Measurements from ENCODE around the gene ACP5.
A peak's percentile ranks its signal among the peaks of the same experiment; 100 is the strongest.
"Not testable (repeated sequence)": the region's sequence is repeated elsewhere in the genome, so short reads cannot be mapped to it uniquely, and the experiment has no call there.

The ACP5 gene

GRCh38 chr19:11577451-11578257 is at the start of gene ACP5:
Gene ACP5, minus strand, starts transcription at chr19:11577645. Its CDS starts 328 bp downstream, at chr19:11577317.
- no peak for DNase-seq (ENCODE audit: low spot score)

DNA sequence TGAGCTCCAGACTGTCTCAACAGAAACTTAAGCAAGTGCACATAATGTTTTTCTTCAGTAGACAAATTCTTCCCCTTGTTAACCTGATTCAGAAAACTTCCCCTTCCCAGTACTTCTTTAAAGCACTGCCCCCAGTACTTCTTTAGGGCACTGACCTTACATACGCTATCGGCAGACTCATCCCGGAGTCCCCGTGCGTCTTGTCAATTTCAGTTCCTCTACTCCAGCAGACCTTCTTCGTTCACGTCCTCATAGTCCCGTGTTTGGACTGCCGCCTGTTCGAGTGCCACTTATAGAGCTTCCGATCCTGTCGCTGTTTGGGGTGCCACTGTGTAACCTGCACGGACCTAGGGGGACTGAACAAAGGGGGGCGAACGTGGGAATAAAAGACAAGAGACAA is 48.8 kb upstream of the ACP5 start:
- no peak for DNase-seq (ENCODE audit: low spot score)

GRCh38 chr19:11624069-11624463 is 46.6 kb upstream of the ACP5 start:
- peak; percentile 45 for DNase-seq (ENCODE audit: low spot score)

DNA sequence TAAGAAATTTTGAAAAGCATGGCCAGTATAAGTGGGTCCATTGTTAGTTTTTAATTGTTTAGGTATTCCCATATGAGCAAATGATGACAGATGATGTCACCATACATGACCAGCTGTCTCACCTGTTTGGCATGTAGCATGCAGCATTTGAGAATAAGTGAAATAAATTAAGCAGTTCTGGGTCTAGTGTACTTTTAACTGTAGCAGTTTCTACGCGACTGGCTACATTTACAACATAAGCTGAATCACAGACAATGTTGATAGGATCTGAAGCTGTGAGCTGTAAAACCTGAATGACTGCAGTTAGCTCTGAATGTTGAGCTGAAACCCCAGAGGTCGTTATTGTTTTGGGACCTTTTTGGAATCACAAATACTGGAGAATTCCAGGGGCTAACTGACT is 45.0 kb upstream of the ACP5 start:
- DNase-seq (ENCODE audit: low spot score), result not testable (repeated sequence)

GRCh38 chr19:11620553-11620952 is 43.1 kb upstream of the ACP5 start:
- no peak for DNase-seq (ENCODE audit: low spot score)

DNA sequence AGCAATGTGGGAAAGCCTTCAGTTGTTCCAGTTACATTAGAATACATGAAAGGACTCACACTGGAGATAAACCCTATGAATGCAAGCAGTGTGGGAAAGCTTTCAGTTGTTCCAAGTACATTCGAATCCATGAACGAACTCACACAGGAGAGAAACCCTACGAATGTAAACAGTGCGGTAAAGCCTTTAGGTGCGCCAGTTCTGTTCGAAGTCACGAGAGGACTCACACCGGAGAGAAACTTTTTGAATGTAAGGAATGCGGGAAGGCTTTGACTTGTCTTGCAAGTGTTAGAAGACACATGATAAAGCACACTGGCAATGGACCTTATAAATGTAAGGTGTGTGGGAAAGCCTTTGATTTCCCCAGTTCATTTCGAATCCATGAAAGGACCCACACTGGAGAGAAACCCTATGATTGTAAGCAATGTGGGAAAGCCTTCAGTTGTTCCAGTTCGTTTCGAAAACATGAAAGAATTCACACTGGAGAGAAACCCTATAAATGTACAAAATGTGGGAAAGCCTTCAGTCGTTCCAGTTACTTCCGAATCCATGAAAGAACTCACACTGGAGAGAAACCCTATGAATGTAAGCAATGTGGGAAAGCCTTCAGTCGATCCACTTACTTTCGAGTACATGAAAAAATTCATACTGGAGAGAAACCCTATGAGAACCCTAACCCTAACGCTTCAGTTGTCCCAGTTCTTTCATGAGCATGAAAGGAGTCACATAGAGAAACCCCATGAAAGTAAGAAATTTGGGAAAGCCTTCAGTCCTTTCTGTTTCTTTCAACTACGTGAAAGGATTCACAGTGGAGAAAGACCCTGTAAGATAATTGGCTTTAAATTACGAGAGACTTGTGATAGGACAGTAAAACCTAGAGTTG is 40.0 kb upstream of the ACP5 start:
- DNase-seq (ENCODE audit: low spot score), result no peak

DNA sequence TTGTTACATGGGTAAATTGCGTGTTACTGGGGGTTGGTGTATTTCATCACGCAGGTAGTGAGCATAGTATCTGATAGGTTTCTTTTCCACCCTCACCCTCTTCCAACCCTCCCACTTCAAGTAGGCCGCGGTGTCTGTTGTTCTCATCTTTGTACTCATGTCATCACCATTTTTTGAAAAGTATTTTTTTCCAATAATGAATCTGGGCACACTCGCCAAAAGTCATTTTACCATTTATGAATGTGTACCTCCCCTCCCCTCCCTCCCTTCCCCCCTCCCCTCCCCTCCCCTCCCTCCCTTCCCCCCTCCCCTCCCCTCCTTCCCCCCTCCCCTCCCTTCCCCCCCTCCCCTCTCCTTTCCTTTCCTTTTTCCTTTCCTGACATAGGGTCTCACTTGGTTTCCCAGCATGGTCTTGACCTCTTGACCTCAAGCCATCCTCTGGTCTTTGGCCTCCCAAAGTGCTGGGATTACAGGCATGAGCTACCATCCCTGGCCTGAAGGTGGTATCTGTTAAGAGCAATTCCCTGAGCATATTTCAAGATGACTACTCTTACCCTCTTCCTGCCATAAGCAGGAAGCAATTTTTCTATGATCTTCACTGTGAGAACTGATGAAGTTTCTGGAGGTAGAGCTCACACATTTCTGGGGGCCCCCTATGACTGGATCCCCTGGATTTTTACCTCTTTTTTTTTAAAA is 35.5 kb upstream of the ACP5 start:
- DNase-seq (ENCODE audit: low spot score), result no peak

- DNase-seq (ENCODE audit: low spot score), result no peak
These were observed 34.3 kb upstream of the ACP5 start for GRCh38 chr19:11611730-11612129.

- DNase-seq (ENCODE audit: low spot score), result no peak
These were observed 29.0 kb upstream of the ACP5 start for GRCh38 chr19:11606484-11606883.

DNA sequence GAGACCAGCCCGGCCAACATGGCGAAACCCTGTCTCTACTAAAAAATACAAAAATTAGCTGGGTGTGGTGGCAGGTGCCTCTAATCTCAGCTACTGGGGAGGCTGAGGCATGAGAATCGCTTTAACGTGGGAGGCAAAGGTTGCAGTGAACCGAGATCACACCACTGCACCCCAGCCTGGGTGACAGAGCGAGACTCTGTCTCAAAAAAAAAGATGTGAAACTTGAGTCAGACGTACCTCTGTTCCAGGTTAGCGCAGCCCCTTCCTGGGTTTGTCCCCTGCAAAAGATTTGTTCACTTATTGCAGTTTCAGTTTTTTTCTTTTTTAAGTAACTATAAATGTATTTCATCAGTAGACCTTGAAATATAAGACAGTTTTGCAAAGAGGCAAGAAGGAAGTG is 22.3 kb upstream of the ACP5 start:
- DNase-seq (ENCODE audit: low spot score), result not testable (repeated sequence)

DNA sequence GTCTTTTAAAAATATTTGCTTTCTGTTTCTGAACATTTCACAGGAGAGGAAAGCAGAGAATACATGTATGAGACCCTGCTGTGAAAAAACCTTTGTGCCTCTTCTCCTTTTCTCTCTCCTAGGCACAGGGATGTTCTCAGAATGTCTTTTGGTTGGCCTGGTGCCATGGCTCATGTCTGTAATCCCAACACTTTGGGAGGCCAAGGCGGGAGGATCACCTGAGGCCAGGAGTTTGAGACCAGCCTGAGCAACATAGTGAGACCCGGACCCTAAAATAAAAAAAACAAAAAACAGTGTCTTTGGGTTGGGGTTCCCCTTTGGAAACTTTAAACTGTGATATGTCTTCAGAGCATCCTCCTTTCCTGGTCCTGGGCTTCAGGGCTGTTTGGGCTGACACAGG is 21.3 kb upstream of the ACP5 start:
- no peak for DNase-seq (ENCODE audit: low spot score)

DNA sequence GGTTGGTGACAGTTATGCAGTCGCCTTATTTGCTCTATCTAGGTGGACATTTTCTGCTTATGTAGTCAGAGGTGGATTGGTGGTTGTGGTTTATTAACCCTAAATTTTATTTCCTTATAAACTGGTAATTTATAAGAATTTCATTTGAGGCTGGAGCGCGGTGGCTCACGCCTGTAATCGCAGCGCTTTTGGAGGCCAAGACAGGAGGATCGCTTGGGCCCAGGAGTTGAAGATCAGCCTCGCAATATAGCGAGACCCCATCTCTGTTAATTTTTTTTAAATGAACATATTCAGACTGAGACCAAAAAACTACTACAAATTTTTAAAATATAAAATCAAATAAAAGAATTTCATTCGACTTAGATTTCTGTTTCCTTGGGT is 20.6 kb upstream of the ACP5 start:
- DNase-seq (ENCODE audit: low spot score), result no peak

GRCh38 chr19:11597202-11598102 is 20.0 kb upstream of the ACP5 start, which contains the start of gene ZNF627:
Gene ZNF627, plus strand, starts transcription at chr19:11597483. Its CDS starts 145 bp downstream, at chr19:11597628.
- DNase-seq (ENCODE audit: low spot score), result peak; percentile 99

DNA sequence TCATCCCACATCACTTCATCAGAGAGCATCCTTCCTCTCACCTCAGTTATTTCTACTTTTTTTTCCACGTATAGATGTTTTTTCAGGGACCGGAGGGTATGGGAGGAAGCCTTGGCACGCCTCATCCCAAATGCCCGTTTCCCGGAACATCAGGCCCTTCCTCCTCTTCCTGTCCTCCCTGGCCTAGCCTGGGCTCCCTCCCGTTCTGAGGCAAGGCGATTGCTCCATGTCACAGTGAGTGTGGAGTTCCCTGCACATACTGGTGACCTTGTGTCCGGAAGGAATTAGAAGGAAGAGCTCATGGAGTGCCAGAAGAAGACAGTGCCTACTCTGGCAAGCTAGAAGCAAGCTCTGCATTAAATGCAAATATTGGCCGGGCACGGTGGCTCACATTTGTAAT is 18.7 kb upstream of the ACP5 start:
- no peak for DNase-seq (ENCODE audit: low spot score)

GRCh38 chr19:11594084-11594483 is 16.6 kb upstream of the ACP5 start:
- no peak for DNase-seq (ENCODE audit: low spot score)

- no peak for DNase-seq (ENCODE audit: low spot score)
These were observed 10.7 kb upstream of the ACP5 start for GRCh38 chr19:11587975-11588631.

GRCh38 chr19:11587302-11587974 is 10.0 kb upstream of the ACP5 start:
- DNase-seq (ENCODE audit: low spot score), result peak; percentile 88

- DNase-seq (ENCODE audit: low spot score), result no peak
These were observed 8.9 kb upstream of the ACP5 start for GRCh38 chr19:11586331-11586730.

DNA sequence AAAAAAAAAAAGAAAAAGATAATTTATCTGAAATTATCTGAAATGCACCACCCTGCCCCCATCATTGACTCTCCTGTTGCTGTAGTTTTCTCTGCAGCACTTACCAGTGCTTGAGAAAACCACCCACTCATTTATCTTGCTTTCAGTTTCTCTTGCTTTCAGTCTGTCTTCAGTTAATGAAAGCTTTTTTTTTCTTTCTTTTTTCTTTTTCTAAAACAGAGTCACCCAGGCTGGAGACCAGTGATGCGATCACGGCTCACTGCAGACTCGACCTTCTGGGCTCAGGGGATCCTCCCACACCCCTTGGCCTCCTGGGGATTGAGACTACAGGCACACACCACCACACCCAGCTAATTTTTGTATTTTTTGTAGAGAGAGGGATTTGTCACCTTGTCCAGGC is 4.3 kb upstream of the ACP5 start:
- peak; percentile 37 for DNase-seq (ENCODE audit: low spot score)

DNA sequence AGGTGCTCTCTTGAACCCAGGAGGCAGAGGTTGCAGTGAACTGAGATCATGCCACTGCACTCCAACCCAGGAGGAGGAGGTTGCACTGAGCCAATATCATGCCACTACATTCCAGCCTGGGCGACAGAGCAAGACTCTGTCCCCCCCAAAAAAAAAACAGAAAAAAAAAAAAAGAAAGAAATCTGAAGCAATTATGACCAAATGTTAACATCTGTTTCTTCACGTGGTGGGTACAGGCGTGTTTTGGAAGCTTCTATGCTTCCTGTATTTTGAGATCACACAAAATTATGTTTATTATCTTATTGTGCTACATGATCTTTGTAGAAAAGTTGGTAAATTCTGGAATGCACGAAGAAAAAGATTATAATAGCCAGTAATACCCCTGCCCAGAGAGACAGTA is 2.7 kb upstream of the ACP5 start:
- no peak for DNase-seq (ENCODE audit: low spot score)
